Stomach (tissue), 9 donors: ENCODE data around the gene CPO. TPM values are rescaled to one million over a fixed set of nuclear protein-coding genes. Genes with fewer than 3 reads are reported as not detected.

ENCODE experiments used
- DNase-seq, 2 donors: peaks; one replicate each; pipeline versions ENCODE4 v3.0.0 to v3.0.0-alpha.2; 2013 to 2019
- H3K27ac ChIP-seq, 5 donors: fragments of 200-600 bp in 4 of 5; sonication (generic) in 4 of 5; one replicate each; pipeline ENCODE4 v1.5.1; 2013 to 2019; ENCODE audit warnings: mild to moderate bottlenecking in 1 of 5, moderate library complexity in 1 of 5
- H3K27me3 ChIP-seq, 3 donors: fragments of 200-600 bp; sonication (generic); one replicate each; pipeline ENCODE4 v1.5.1; 2017 to 2019; ENCODE audit warnings: mixed run types in 1 of 3
- H3K36me3 ChIP-seq, 4 donors: fragments of 200-600 bp; sonication (generic); 1 replicate in 3 of 4; 2 replicates in 1 of 4; pipeline ENCODE4 v1.5.1; 2016 to 2019
- H3K4me1 ChIP-seq, 4 donors: fragments of 200-600 bp; sonication (generic); one replicate each; pipeline ENCODE4 v1.5.1; 2016 to 2019
- H3K4me3 ChIP-seq, 4 donors: fragments of 200-600 bp; sonication (generic) in 3 of 4; one replicate each; pipeline ENCODE4 v1.5.1; 2016 to 2019; ENCODE audit warnings: mild to moderate bottlenecking in 1 of 4
- H3K9me3 ChIP-seq, 4 donors: fragments of 200-600 bp; sonication (generic); one replicate each; pipeline ENCODE4 v1.5.1; 2016 to 2019
- CTCF ChIP-seq, 7 experiments: fragments of 450-650 bp in 4 of 7; fragments of 200-600 bp in 3 of 7; sonication (generic) in 3 of 7; IDR thresholded peaks; one replicate each; pipeline ENCODE4 v1.5.1; 2016 to 2019; ENCODE audit warnings: antibody characterized with exemption in 7 of 7, control low read depth in 2 of 7, mild to moderate bottlenecking in 1 of 7
- EP300 ChIP-seq: sonication (generic); formaldehyde crosslinking; IDR thresholded peaks from one replicate; pipeline ENCODE4 v1.6.1; 2017; ENCODE audit warnings: antibody characterized with exemption
- POLR2A ChIP-seq, 4 donors: fragments of 450-650 bp; IDR thresholded peaks; one replicate each; pipeline ENCODE4 v1.6.1; 2016; ENCODE audit warnings: antibody characterized with exemption in 4 of 4, control low read depth in 2 of 4, mild to moderate bottlenecking in 1 of 4, moderate library complexity in 1 of 4
- POLR2AphosphoS5 ChIP-seq, 3 donors: sonication (generic); formaldehyde crosslinking; IDR thresholded peaks; one replicate each; pipeline ENCODE4 v1.6.1; 2016; ENCODE audit warnings: antibody characterized with exemption in 3 of 3
- WGBS, 5 donors: extraction: QIAGEN DNeasy Blood & Tissue Kit in 3 of 5; methylation state at CpG; one replicate each; pipeline versions ENCODE4 v1.1.5 to v1.1.7; 2013 to 2018; 5-methylcytosine and 5-hydroxymethylcytosine counted together
- intact Hi-C: fragments of 100-400 bp; cut with DNase I; formaldehyde crosslinking; loops from one replicate; pipeline ENCODE4 v1.15.1; 2023; ENCODE audit warnings: low total_unique reads
- polyA plus RNA-seq, 3 donors: library from polyadenylated mRNA; stranded (reverse); fragments of 200-250 nt; gene quantifications; one replicate each; pipeline ENCODE4 v1.2.3, GENCODE V29; 2013
- total RNA-seq, 5 donors: library from RNA; depleted of rRNA; stranded (reverse); fragments of >200 nt; gene quantifications; one replicate each; pipeline versions ENCODE4 v1.1.0 to v1.2.3, GENCODE V29; 2014 to 2016
- donor health status: healthy with polysubstance abuse.
- donor health status: Bipolar disorder and iron deficiency.
- donor health status: healthy.

CPO gene
- total and polyA plus RNA-seq, 8 donors: 0.33 to 0.37 TPM; not detected in 6

- intact Hi-C loops: no loop called here
- H3K4me3 ChIP-seq: no peak overlapping the region
- TF ChIP-seq CTCF (IDR thresholded peaks at IDR 0.05) (no peak), POLR2AphosphoS5 (IDR thresholded peaks at IDR 0.05) (no peak), EP300 (no peak), POLR2A (IDR thresholded peaks at IDR 0.05) (no peak)
- H3K9me3 ChIP-seq: no peaks in the 10 kb centered on the region
- no peaks in the 10 kb centered on the region for H3K36me3 ChIP-seq
- H3K27ac ChIP-seq: no peak overlapping the region
- peaks cover 0 to 6% (median 3%) of the 10 kb centered on the region in 4 donors for H3K4me1 ChIP-seq
- 77 to 91% (median 85%) methylated on average over 2 of the region's 2 CpGs for WGBS, 5 donors
- DNase-seq: no peak
- no peaks in the 10 kb centered on the region for H3K27me3 ChIP-seq
Measured at GRCh38 chr2:206991070-206991469, 51.8 kb downstream of the CPO start.

GRCh38 chr2:206993396-206993911, 54.1 kb downstream of the CPO start:
- Histone ChIP-seq H3K4me1 (peaks cover 0 to 6% (median 3%) of the 10 kb centered on the region in 4 donors), H3K27ac (no peak overlapping the region), H3K27me3 (no peaks in the 10 kb centered on the region), H3K4me3 (no peak overlapping the region), H3K9me3 (no peaks in the 10 kb centered on the region), H3K36me3 (no peaks in the 10 kb centered on the region)
- DNase-seq: no peak
- WGBS, 5 donors: 73 to 84% (median 77%) methylated on average over 2 of the region's 2 CpGs
- intact Hi-C loops: no loop called here
- TF ChIP-seq POLR2AphosphoS5 (IDR thresholded peaks at IDR 0.05) (no peak), EP300 (no peak), CTCF (IDR thresholded peaks at IDR 0.05) (no peak), POLR2A (IDR thresholded peaks at IDR 0.05) (no peak)

GRCh38 chr2:206993964-206994363, 54.6 kb downstream of the CPO start:
- Histone ChIP-seq H3K4me3 (no peak overlapping the region), H3K4me1 (peaks cover 0 to 6% (median 3%) of the 10 kb centered on the region in 4 donors), H3K36me3 (no peaks in the 10 kb centered on the region), H3K27ac (no peak overlapping the region), H3K27me3 (no peaks in the 10 kb centered on the region), H3K9me3 (no peaks in the 10 kb centered on the region)
- intact Hi-C loops: no loop called here
- no peak for DNase-seq
- TF ChIP-seq POLR2AphosphoS5 (IDR thresholded peaks at IDR 0.05): no peak
- TF ChIP-seq EP300: no peak
- TF ChIP-seq CTCF (IDR thresholded peaks at IDR 0.05): no peak
- TF ChIP-seq POLR2A (IDR thresholded peaks at IDR 0.05): no peak
- 41 to 56% (median 50%) methylated on average over 4 of the region's 4 CpGs for WGBS, 5 donors

GRCh38 chr2:206996556-206997065, 57.3 kb downstream of the CPO start:
- TF ChIP-seq EP300: no peak
- TF ChIP-seq CTCF (IDR thresholded peaks at IDR 0.05): no peak
- TF ChIP-seq POLR2AphosphoS5 (IDR thresholded peaks at IDR 0.05): no peak
- TF ChIP-seq POLR2A (IDR thresholded peaks at IDR 0.05): no peak
- intact Hi-C loops: no loop called here
- H3K36me3 ChIP-seq: no peaks in the 10 kb centered on the region
- H3K27ac ChIP-seq: no peak overlapping the region
- no peak for DNase-seq
- H3K4me3 ChIP-seq: no peak overlapping the region
- H3K9me3 ChIP-seq: peaks cover 0 to 6% (median 2%) of the 10 kb centered on the region in 4 donors
- H3K4me1 ChIP-seq: no peaks in the 10 kb centered on the region
- H3K27me3 ChIP-seq: no peaks in the 10 kb centered on the region
